B cell (primary cell): Measurements from ENCODE around the gene RAI2.

Source experiments
- CTCF ChIP-seq: fragments of 200-600 bp; IDR thresholded peaks from one replicate; pipeline ENCODE4 v1.8.0; 2022; ENCODE audit warnings: antibody characterized with exemption, mild to moderate bottlenecking
- EZH2 ChIP-seq: IDR thresholded peaks from 2 replicates; pipeline ENCODE4 v1.6.1; 2012; ENCODE audit warnings: borderline replicate concordance, low read depth, mild to moderate bottlenecking, moderate library complexity, low read length; ENCODE audit not compliant: insufficient read depth, poor library complexity, severe bottlenecking

DNA sequence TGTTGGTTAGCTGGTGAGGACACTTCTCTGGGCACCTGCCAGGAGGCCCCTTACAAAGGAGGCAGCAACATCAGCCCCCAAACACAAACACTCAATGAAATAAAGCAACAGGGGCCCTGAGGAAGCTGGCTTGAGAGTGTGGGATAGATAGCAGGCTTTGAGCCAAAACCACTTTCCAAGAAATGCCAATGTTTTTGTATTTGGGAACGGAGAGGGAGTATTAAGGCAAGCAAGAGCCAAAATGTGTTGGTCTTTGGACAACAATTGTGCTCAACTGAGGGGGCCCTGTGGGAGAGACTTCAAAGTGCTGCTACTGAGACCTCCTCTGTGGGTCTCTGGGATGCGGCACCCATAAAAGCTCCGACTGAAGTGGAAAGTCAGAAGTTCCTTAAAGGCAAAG, 41.0 kb downstream of the RAI2 start:
- no peak for TF ChIP-seq CTCF
- no peak for TF ChIP-seq EZH2
